GM18520 (cell line): ENCODE data around the gene ANKRD13A.
"Not testable (repeated sequence)": the region's sequence is repeated elsewhere in the genome, so short reads cannot be mapped to it uniquely, and the experiment has no call there.

Source experiments
- ATAC-seq: cut with Tn5 transposase; IDR thresholded peaks from one replicate; pipeline ENCODE4 v1.9.1; 2021; ENCODE audit not compliant: unreplicated experiment

The ANKRD13A gene

GRCh38 chr12:109983432-109984142 is 15.6 kb upstream of the ANKRD13A start:
- no peak for ATAC-seq

GRCh38 chr12:109986236-109986635 is 13.0 kb upstream of the ANKRD13A start:
- not testable (repeated sequence) for ATAC-seq

- no peak for ATAC-seq
These were observed 11.6 kb upstream of the ANKRD13A start for GRCh38 chr12:109987615-109988014.

- ATAC-seq, result no peak
These were observed 11.0 kb upstream of the ANKRD13A start for GRCh38 chr12:109988274-109988673.

- ATAC-seq, result no peak
These were observed 10.3 kb upstream of the ANKRD13A start for GRCh38 chr12:109988903-109989302.

- ATAC-seq, result no peak
These were observed 9.8 kb upstream of the ANKRD13A start for GRCh38 chr12:109989380-109989779.

GRCh38 chr12:109991586-109991985 is 7.6 kb upstream of the ANKRD13A start:
- ATAC-seq, result no peak

- no peak for ATAC-seq
These were observed 6.1 kb upstream of the ANKRD13A start for GRCh38 chr12:109993091-109993490.

- ATAC-seq, result no peak
These were observed 4.6 kb upstream of the ANKRD13A start for GRCh38 chr12:109994401-109995175.

- ATAC-seq, result no peak
These were observed 3.9 kb upstream of the ANKRD13A start for GRCh38 chr12:109995361-109995685.

- ATAC-seq, result peak; percentile 57
These were observed 3.3 kb upstream of the ANKRD13A start, which contains the start of gene GIT2 for GRCh38 chr12:109995686-109996482. Gene GIT2 (minus strand): TSS chr12:109996368. CDS start chr12:109996224, 144 bp downstream.

GRCh38 chr12:109996483-109996853 is 2.8 kb upstream of the ANKRD13A start:
- ATAC-seq, result no peak

- no peak for ATAC-seq
These were observed 1.8 kb upstream of the ANKRD13A start for GRCh38 chr12:109997393-109997792.

- no peak for ATAC-seq
These were observed 858 bp upstream of the ANKRD13A start for GRCh38 chr12:109998241-109998903.

- no peak for ATAC-seq
These were observed 380 bp downstream of the ANKRD13A start for GRCh38 chr12:109999649-109999971.

GRCh38 chr12:109999983-110000505 is 814 bp downstream of the ANKRD13A start:
- no peak for ATAC-seq

GRCh38 chr12:110001596-110001995 is 2.4 kb downstream of the ANKRD13A start:
- ATAC-seq, result no peak

- no peak for ATAC-seq
These were observed 3.7 kb downstream of the ANKRD13A start for GRCh38 chr12:110002676-110003515.

- peak; percentile 61 for ATAC-seq
These were observed 5.4 kb downstream of the ANKRD13A start for GRCh38 chr12:110004598-110004997.

GRCh38 chr12:110005319-110005973 is 6.2 kb downstream of the ANKRD13A start:
- ATAC-seq, result peak; percentile 35
